Astrocyte (in vitro differentiated cells and primary cell): ENCODE data around the gene RANBP10. TPM values are rescaled to one million over a fixed set of nuclear protein-coding genes. Genes with fewer than 3 reads are reported as not detected.

Experiments used
- DNase-seq: peaks from one replicate; pipeline ENCODE4 v3.0.0-alpha.2; 2010; ENCODE audit warnings: low read depth
- FAIRE-seq: peaks from 2 replicates; lab custom pipeline; 2011; peaks lifted over from hg19 to GRCh38; lab: Jason Lieb, UNC
- H2AFZ ChIP-seq: 2 replicates; pipeline ENCODE4 v1.6.0; 2012; ENCODE audit warnings: low read depth, low read length, inconsistent platforms
- H3K27ac ChIP-seq: 2 replicates; pipeline ENCODE4 v1.5.1; 2011; ENCODE audit warnings: low read depth, low read length, inconsistent platforms
- H3K27me3 ChIP-seq: 2 replicates; pipeline ENCODE4 v1.6.0; 2011; ENCODE audit warnings: low read length, inconsistent platforms; ENCODE audit not compliant: insufficient read depth
- H3K36me3 ChIP-seq: 2 replicates; pipeline ENCODE4 v1.5.1; 2011; ENCODE audit warnings: low read length, inconsistent platforms; ENCODE audit not compliant: insufficient read depth
- H3K4me1 ChIP-seq: 2 replicates; pipeline ENCODE4 v1.5.1; 2011; ENCODE audit warnings: low read length, inconsistent platforms; ENCODE audit not compliant: insufficient read depth
- H3K4me2 ChIP-seq: 2 replicates; pipeline ENCODE4 v1.6.0; 2012; ENCODE audit warnings: low read length, inconsistent platforms
- H3K4me3 ChIP-seq: 2 replicates; pipeline ENCODE4 v1.5.1; 2011; ENCODE audit warnings: low read depth, mild to moderate bottlenecking, low read length, inconsistent platforms; ENCODE audit not compliant: insufficient read depth
- H3K79me2 ChIP-seq: 2 replicates; pipeline ENCODE4 v1.6.0; 2012; ENCODE audit warnings: mild to moderate bottlenecking, low read length, inconsistent platforms; ENCODE audit not compliant: insufficient read depth
- H3K9ac ChIP-seq: 2 replicates; pipeline ENCODE4 v1.6.0; 2012; ENCODE audit warnings: mild to moderate bottlenecking, low read length, inconsistent platforms
- H3K9me3 ChIP-seq: 2 replicates; pipeline ENCODE4 v1.5.1; 2012; ENCODE audit warnings: low read depth, mild to moderate bottlenecking, low read length, inconsistent platforms; ENCODE audit not compliant: insufficient read depth
- H4K20me1 ChIP-seq: 2 replicates; pipeline ENCODE4 v1.6.0; 2012; ENCODE audit warnings: low read length, inconsistent platforms; ENCODE audit not compliant: insufficient read depth
- H3K27ac Mint-ChIP-seq: one replicate; pipeline ENCODE4 v1.8.0; 2021; ENCODE audit warnings: mild to moderate bottlenecking, mixed read lengths; ENCODE audit not compliant: unreplicated experiment
- H3K27me3 Mint-ChIP-seq: one replicate; pipeline ENCODE4 v1.8.0; 2021; ENCODE audit warnings: low read depth, mixed read lengths; ENCODE audit not compliant: unreplicated experiment
- H3K36me3 Mint-ChIP-seq: one replicate; pipeline ENCODE4 v1.8.0; 2021; ENCODE audit warnings: low read depth, mixed read lengths; ENCODE audit not compliant: unreplicated experiment
- H3K4me1 Mint-ChIP-seq: one replicate; pipeline ENCODE4 v1.8.0; 2021; ENCODE audit warnings: low read depth, mixed read lengths; ENCODE audit not compliant: unreplicated experiment
- H3K4me3 Mint-ChIP-seq: one replicate; pipeline ENCODE4 v1.8.0; 2021; ENCODE audit warnings: mild to moderate bottlenecking, moderate library complexity, mixed read lengths; ENCODE audit not compliant: unreplicated experiment
- H3K9me3 Mint-ChIP-seq: one replicate; pipeline ENCODE4 v1.8.0; 2021; ENCODE audit warnings: mild to moderate bottlenecking, mixed read lengths; ENCODE audit not compliant: unreplicated experiment
- EZH2 ChIP-seq: IDR thresholded peaks from 2 replicates; pipeline ENCODE4 v1.6.1; 2012; ENCODE audit warnings: mild to moderate bottlenecking, low read length, inconsistent platforms; ENCODE audit not compliant: insufficient read depth
- total RNA-seq: library from RNA; stranded (reverse); gene quantifications from 2 replicates; pipeline ENCODE4 v1.2.1, GENCODE V29; 2021
- TF ChIP-seq, protein P1 (sequence below): IDR thresholded peaks from 2 replicates; pipeline ENCODE4 v1.5.1; 2011; ENCODE audit warnings: low read depth, mild to moderate bottlenecking, inconsistent platforms, low read length, moderate library complexity; ENCODE audit not compliant: insufficient read depth

RANBP10 gene
- total RNA-seq, 1 donor from 2014 or later, result 14.2 TPM

DNA sequence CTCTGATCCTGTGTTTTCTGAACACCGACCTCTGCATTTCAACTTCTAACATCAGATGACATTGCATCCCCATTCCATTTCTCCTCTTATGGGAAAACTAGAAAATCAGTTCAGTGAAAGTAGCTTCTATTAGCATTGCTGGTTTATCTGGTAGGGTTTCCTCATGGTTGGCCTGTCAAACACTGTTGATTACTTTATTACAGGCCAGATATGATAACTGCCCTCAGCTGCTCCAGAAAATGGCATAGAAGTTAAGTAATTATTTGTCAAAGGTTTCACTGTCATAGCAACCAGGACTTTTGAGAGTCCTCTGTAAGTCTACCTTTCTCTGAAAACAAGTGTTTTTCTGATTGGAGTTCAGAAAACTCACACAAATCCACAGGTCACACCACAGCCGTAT lies 90.3 kb downstream of the RANBP10 start:
- Histone ChIP-seq H3K4me3 (no peak overlapping the region), H3K4me2 (no peak overlapping the region), H3K27ac (no peak overlapping the region), H4K20me1 (peaks cover 51% of the 10 kb centered on the region), H2AFZ (no peak overlapping the region), H3K36me3 (peaks cover 2% of the 10 kb centered on the region), H3K9ac (no peak overlapping the region), H3K27me3 (no peaks in the 10 kb centered on the region), H3K9me3 (no peaks in the 10 kb centered on the region), H3K4me1 (peaks cover 16% of the 10 kb centered on the region), H3K79me2 (peaks cover 71% of the 10 kb centered on the region)
- TF ChIP-seq, protein P1, sequence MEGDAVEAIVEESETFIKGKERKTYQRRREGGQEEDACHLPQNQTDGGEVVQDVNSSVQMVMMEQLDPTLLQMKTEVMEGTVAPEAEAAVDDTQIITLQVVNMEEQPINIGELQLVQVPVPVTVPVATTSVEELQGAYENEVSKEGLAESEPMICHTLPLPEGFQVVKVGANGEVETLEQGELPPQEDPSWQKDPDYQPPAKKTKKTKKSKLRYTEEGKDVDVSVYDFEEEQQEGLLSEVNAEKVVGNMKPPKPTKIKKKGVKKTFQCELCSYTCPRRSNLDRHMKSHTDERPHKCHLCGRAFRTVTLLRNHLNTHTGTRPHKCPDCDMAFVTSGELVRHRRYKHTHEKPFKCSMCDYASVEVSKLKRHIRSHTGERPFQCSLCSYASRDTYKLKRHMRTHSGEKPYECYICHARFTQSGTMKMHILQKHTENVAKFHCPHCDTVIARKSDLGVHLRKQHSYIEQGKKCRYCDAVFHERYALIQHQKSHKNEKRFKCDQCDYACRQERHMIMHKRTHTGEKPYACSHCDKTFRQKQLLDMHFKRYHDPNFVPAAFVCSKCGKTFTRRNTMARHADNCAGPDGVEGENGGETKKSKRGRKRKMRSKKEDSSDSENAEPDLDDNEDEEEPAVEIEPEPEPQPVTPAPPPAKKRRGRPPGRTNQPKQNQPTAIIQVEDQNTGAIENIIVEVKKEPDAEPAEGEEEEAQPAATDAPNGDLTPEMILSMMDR, result no peak
- TF ChIP-seq EZH2, result no peak
- Mint-ChIP-seq H3K4me3 (no peak overlapping the region), H3K4me1 (peaks cover 9% of the 10 kb centered on the region), H3K27me3 (no peaks in the 10 kb centered on the region), H3K9me3 (no peaks in the 10 kb centered on the region), H3K36me3 (peaks cover 11% of the 10 kb centered on the region), H3K27ac (no peak overlapping the region)
- DNase-seq, result no peak
- FAIRE-seq, result no peak

DNA sequence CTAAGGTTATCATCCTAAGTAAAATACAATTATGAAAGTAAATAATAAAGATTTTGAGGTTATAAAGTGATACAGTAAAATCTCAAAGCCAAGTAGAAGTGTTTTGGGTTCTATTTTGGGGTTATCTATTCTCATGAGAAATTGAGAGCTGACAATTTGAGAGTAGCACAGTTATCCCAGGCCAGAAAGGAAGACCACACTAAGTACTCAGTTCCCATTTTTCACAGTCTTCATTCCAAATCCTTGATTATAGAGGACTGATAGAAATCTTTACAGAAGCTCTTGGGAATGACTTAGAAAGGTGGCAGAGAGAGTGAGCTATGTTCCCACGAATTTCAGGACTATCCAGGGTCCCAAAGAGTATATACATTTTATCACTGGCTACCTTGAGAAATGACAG lies 91.8 kb downstream of the RANBP10 start:
- H3K4me2 ChIP-seq, result no peak overlapping the region
- TF ChIP-seq, protein P1, result no peak
- TF ChIP-seq EZH2, result no peak
- H3K36me3 ChIP-seq, result peaks cover 2% of the 10 kb centered on the region
- H3K9ac ChIP-seq, result no peak overlapping the region
- DNase-seq (no peak), FAIRE-seq (no peak)
- H2AFZ ChIP-seq, result no peak overlapping the region
- Mint-ChIP-seq H3K36me3 (peaks cover 11% of the 10 kb centered on the region), H3K4me3 (no peak overlapping the region), H3K27me3 (no peaks in the 10 kb centered on the region), H3K27ac (no peak overlapping the region), H3K4me1 (peaks cover 6% of the 10 kb centered on the region), H3K9me3 (no peaks in the 10 kb centered on the region)
- peaks cover 8% of the 10 kb centered on the region for H3K4me1 ChIP-seq
- no peaks in the 10 kb centered on the region for H3K27me3 ChIP-seq
- H3K4me3 ChIP-seq, result no peak overlapping the region
- no peak overlapping the region for H3K27ac ChIP-seq
- H4K20me1 ChIP-seq, result peaks cover 59% of the 10 kb centered on the region
- H3K9me3 ChIP-seq, result no peaks in the 10 kb centered on the region
- peaks cover 77% of the 10 kb centered on the region for H3K79me2 ChIP-seq

GRCh38 chr16:67713647-67714273 lies 92.6 kb downstream of the RANBP10 start:
- H3K36me3 ChIP-seq, result peaks cover 2% of the 10 kb centered on the region
- H3K36me3 Mint-ChIP-seq, result peaks cover 11% of the 10 kb centered on the region
- H3K4me2 ChIP-seq, result no peak overlapping the region
- no peaks in the 10 kb centered on the region for H3K27me3 Mint-ChIP-seq
- H3K4me1 Mint-ChIP-seq, result peaks cover 6% of the 10 kb centered on the region
- TF ChIP-seq, protein P1, result no peak
- TF ChIP-seq EZH2, result no peak
- H3K9me3 Mint-ChIP-seq, result no peaks in the 10 kb centered on the region
- no peak overlapping the region for H2AFZ ChIP-seq
- H3K4me3 ChIP-seq, result no peak overlapping the region
- H3K79me2 ChIP-seq, result peaks cover 82% of the 10 kb centered on the region
- H3K4me1 ChIP-seq, result peaks cover 6% of the 10 kb centered on the region
- FAIRE-seq, result no peak
- H3K4me3 Mint-ChIP-seq, result no peak overlapping the region
- no peak overlapping the region for H3K9ac ChIP-seq
- H3K27me3 ChIP-seq, result no peaks in the 10 kb centered on the region
- H3K27ac ChIP-seq, result no peak overlapping the region
- no peak for DNase-seq
- H4K20me1 ChIP-seq, result peaks cover 65% of the 10 kb centered on the region
- no peaks in the 10 kb centered on the region for H3K9me3 ChIP-seq
- H3K27ac Mint-ChIP-seq, result no peak overlapping the region
